Measurements from ENCODE around the gene COL27A1.

COL27A1 gene

DNA sequence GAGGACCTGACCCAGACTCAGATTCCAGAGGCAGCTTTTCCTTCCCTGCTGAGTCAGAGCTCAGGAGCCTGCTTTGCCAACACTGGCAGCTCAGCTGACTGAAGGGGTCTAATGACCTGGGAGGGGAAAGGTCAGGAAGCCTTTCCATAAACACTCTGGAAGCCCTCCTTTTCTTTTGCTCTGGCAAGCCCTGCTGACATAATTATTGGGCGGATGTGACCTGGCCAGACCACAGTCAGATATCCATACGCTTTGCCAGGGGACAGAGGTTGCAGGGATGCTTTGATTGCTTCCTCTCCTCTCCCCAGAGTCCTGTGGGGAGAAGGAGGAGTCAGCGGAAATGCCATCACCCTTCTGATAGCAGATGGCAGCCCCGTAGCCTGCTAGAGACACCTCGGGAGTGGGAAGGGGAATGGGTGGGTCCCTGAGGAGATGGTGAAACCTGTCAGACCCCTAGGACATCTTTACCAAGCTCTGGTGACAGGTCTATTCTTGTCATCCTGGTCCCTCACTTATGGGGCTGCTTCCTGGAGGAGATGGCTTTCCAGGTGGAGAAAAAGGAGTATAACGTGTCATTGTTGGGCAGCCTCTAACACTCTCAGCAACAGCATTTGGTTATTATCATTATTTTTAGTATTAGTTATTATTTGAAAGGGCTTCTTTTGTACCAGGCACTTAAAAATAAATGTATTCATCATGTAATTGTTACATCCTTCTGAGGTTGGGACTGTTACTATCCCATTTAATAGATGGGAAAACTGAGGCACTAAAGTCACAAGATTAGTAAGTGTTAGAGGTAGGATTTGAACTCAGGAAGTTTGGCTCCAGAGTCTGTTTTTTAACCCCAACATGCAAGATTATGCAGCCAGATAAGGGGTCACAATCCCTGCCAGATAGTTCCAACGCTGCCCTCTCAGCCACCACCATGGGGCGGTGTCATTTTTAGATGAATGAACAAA, 11.6 kb downstream of the COL27A1 start:
- Histone ChIP-seq H3K9ac (ENCODE audit: low read depth, low read length) (no peak overlapping the region), H3K4me1 (ENCODE audit: control insufficient read depth, insufficient read depth, low read length) (peaks cover 33% of the 10 kb centered on the region), H3K9me3 (replicated peaks; ENCODE audit: low read length) (no peaks in the 10 kb centered on the region), H3K27me3 (ENCODE audit: control insufficient read depth, insufficient read depth, low read length) (no peaks in the 10 kb centered on the region), H3K4me3 (ENCODE audit: low read length) (no peak overlapping the region), H3K4me2 (ENCODE audit: low read length) (no peak overlapping the region), H3K36me3 (ENCODE audit: insufficient read depth, low read length) (peaks cover 9% of the 10 kb centered on the region)

DNA sequence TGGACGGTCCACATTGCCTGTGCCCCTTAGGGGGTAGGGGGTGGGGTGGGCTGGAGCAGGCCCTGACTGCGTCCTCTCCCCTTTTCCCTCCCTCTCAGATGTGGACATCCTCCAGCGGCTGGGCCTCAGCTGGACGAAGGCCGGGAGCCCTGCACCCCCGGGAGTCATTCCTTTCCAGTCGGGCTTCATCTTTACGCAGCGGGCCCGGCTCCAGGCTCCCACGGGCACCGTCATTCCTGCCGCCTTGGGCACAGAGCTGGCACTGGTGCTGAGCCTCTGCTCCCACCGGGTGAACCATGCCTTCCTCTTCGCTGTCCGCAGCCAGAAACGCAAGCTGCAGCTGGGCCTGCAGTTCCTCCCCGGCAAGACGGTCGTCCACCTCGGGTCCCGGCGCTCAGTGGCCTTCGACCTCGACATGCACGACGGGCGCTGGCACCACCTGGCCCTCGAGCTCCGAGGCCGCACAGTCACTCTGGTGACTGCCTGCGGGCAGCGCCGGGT, 12.3 kb downstream of the COL27A1 start:
- no peak overlapping the region for H3K9ac ChIP-seq (ENCODE audit: low read depth, low read length)
- H3K4me1 ChIP-seq (ENCODE audit: control insufficient read depth, insufficient read depth, low read length) = peaks cover 28% of the 10 kb centered on the region
- H3K36me3 ChIP-seq (ENCODE audit: insufficient read depth, low read length) = peaks cover 11% of the 10 kb centered on the region
- H3K27me3 ChIP-seq (ENCODE audit: control insufficient read depth, insufficient read depth, low read length) = no peaks in the 10 kb centered on the region
- H3K4me3 ChIP-seq (ENCODE audit: low read length) = no peak overlapping the region
- no peak overlapping the region for H3K4me2 ChIP-seq (ENCODE audit: low read length)
- H3K9me3 ChIP-seq (replicated peaks; ENCODE audit: low read length) = no peaks in the 10 kb centered on the region

DNA sequence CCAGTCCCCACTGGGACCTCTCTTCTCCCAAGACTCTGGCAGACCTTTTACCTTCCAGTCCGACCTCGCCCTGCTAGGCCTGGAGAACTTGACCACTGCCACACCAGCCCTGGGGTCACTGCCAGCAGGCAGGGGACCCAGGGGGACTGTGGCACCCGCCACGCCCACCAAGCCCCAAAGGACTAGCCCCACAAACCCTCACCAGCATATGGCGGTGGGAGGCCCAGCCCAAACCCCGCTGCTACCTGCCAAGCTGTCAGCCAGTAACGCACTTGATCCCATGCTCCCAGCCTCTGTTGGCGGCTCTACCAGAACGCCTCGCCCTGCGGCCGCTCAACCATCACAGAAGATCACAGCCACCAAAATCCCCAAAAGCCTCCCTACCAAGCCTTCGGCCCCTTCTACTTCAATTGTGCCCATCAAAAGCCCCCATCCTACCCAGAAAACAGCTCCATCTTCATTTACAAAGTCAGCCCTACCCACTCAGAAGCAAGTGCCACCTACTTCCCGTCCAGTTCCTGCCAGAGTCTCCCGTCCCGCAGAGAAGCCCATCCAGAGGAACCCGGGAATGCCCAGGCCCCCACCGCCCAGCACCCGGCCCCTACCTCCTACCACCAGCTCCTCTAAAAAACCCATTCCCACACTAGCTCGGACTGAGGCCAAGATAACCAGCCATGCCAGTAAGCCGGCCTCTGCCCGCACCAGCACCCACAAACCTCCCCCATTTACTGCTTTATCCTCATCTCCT, 13.1 kb downstream of the COL27A1 start:
- H3K9ac ChIP-seq (ENCODE audit: low read depth, low read length) = no peak overlapping the region
- H3K9me3 ChIP-seq (replicated peaks; ENCODE audit: low read length) = no peaks in the 10 kb centered on the region
- H3K27me3 ChIP-seq (ENCODE audit: control insufficient read depth, insufficient read depth, low read length) = no peaks in the 10 kb centered on the region
- no peak overlapping the region for H3K4me2 ChIP-seq (ENCODE audit: low read length)
- H3K36me3 ChIP-seq (ENCODE audit: insufficient read depth, low read length) = peaks cover 11% of the 10 kb centered on the region
- H3K4me3 ChIP-seq (ENCODE audit: low read length) = no peak overlapping the region
- peaks cover 23% of the 10 kb centered on the region for H3K4me1 ChIP-seq (ENCODE audit: control insufficient read depth, insufficient read depth, low read length)

DNA sequence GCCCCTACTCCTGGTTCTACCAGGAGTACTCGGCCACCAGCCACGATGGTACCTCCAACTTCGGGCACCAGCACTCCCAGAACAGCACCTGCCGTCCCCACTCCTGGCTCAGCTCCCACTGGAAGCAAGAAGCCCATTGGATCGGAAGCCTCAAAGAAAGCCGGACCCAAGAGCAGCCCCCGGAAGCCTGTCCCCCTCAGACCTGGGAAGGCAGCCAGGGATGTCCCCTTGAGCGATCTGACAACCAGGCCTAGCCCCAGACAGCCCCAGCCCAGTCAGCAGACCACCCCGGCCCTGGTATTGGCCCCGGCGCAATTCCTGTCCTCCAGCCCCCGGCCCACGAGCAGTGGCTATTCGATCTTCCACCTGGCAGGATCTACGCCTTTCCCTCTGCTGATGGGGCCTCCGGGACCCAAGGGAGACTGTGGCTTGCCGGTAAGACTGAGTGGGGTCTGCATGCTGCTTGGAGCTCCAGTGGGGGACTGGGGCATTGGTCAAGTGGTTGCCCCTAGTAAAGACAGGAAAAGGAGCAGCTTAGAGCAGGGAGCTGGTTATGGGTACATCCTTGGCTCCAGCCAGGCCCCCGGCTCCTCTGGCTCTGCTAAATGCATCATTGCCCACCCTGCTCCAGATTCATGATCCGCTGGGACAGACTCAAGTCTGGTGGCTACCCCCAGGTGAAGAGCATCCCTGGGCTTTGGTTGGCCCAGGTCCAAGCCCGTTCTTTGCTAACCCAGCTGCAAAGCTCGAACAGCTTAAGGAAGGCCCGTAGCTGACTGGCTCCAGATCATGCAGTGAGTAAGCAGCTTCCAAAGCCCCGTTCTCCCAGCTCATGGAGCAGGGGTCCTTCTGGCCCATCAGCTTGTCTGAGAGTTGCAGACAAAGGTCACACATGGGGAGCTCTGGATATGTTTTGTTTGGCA, 14.0 kb downstream of the COL27A1 start:
- H3K9me3 ChIP-seq (replicated peaks; ENCODE audit: low read length) = no peaks in the 10 kb centered on the region
- peaks cover 11% of the 10 kb centered on the region for H3K36me3 ChIP-seq (ENCODE audit: insufficient read depth, low read length)
- H3K27me3 ChIP-seq (ENCODE audit: control insufficient read depth, insufficient read depth, low read length) = no peaks in the 10 kb centered on the region
- peaks cover 17% of the 10 kb centered on the region for H3K4me1 ChIP-seq (ENCODE audit: control insufficient read depth, insufficient read depth, low read length)
- H3K4me2 ChIP-seq (ENCODE audit: low read length) = no peak overlapping the region
- H3K4me3 ChIP-seq (ENCODE audit: low read length) = no peak overlapping the region
- no peak overlapping the region for H3K9ac ChIP-seq (ENCODE audit: low read depth, low read length)

DNA sequence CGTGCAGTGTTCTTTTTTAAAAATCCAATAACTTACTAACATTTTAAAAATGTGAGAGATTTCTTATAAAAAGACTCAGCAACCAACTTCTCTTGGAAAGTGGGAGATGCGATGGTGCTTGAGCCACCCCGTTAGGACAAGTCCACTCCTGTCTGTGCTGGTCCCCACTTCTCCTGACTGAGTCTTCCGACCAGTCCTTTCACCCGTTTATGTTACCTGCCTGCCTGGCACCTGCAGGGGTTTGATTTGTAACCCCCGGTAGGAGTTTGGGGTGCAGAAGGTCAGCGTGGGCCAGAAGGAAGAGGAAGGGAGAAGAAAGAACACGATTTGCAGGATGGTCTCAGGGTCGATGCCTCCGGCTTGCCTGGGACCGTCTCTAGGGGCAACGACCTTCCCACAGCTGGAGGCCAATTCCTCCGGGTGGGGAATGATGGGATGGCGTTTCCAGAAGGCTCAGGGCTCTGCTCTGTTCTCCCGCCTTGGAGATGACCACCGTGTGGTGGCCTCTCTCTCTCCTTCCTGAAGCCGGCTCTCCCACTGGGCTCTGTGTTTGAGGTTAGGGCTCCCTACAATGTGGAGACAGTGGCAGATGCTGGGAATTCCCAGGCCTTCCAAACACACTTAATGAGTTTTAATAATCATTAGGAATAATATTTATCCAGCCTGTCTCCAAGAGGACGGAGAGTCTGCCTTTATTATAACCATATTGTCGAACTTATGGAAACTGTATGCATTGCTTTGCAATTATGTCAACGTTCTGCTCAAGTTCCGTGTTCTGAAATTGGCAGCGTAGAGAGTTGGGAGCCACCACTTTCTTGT, 14.8 kb downstream of the COL27A1 start:
- no peaks in the 10 kb centered on the region for H3K27me3 ChIP-seq (ENCODE audit: control insufficient read depth, insufficient read depth, low read length)
- no peak overlapping the region for H3K4me3 ChIP-seq (ENCODE audit: low read length)
- H3K36me3 ChIP-seq (ENCODE audit: insufficient read depth, low read length) = peaks cover 11% of the 10 kb centered on the region
- no peak overlapping the region for H3K9ac ChIP-seq (ENCODE audit: low read depth, low read length)
- no peak overlapping the region for H3K4me2 ChIP-seq (ENCODE audit: low read length)
- no peaks in the 10 kb centered on the region for H3K9me3 ChIP-seq (replicated peaks; ENCODE audit: low read length)
- H3K4me1 ChIP-seq (ENCODE audit: control insufficient read depth, insufficient read depth, low read length) = peaks cover 24% of the 10 kb centered on the region

DNA sequence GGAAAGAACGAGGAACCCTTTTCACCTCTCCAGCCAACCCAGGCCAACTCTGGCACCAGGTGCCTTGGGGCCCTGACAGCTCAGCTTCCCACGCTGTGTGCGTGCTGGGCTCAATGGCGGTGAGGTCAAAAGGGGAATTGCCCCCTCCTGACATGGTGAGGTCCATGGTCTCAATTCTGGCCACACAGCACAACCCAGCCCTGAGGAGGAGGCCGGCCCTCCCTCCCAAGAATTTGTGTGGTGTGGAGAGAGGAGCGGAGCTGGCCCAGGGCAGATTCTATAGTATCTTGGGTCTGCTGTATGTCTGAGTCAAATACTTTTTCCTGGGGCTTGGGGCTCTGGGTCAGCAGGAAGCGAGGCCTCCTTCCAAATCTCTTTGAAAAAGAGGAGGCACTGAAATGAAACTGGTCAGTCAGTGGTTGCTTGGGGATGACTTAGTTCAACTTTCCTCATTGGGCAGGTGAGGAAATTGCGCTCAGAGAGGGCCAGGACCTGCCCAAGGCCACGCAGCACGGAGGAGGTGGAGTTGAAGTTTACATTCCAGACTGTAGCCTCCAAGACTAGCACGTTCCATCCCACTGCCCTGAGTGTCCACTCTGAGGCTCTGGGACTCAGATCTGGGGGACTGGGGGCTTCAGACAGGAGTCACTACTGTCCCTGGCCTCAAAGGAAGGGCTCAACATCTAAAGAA, 15.6 kb downstream of the COL27A1 start:
- H3K4me2 ChIP-seq (ENCODE audit: low read length) = no peak overlapping the region
- H3K27me3 ChIP-seq (ENCODE audit: control insufficient read depth, insufficient read depth, low read length) = no peaks in the 10 kb centered on the region
- H3K4me1 ChIP-seq (ENCODE audit: control insufficient read depth, insufficient read depth, low read length) = peaks cover 31% of the 10 kb centered on the region

DNA sequence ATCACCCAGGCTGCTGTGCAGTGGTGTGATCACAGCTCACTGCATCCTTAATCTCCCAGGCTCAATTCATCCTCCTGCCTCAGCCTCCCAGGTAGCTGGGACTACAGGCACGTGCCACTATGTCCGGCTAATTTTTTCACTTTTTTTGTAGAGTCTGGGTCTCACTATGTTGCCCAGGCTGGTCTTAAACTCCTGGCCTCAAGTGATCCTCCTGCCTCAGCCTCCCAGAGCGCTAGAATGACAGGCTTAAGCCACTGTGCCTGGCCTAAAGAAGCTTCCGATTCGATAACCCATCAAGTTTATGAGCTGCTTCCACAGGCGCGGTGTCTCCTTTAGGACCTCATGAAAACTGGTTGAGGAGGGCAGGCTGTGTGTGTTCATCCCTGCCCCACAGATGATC, 16.2 kb downstream of the COL27A1 start:
- Histone ChIP-seq H3K4me1 (ENCODE audit: control insufficient read depth, insufficient read depth, low read length) (peaks cover 29% of the 10 kb centered on the region), H3K4me2 (ENCODE audit: low read length) (no peak overlapping the region), H3K9me3 (replicated peaks; ENCODE audit: low read length) (no peaks in the 10 kb centered on the region), H3K9ac (ENCODE audit: low read depth, low read length) (no peak overlapping the region), H3K27me3 (ENCODE audit: control insufficient read depth, insufficient read depth, low read length) (no peaks in the 10 kb centered on the region), H3K4me3 (ENCODE audit: low read length) (no peak overlapping the region), H3K36me3 (ENCODE audit: insufficient read depth, low read length) (peaks cover 11% of the 10 kb centered on the region)

More for the DNA sequence above, 15.6 kb downstream of the COL27A1 start:
- Histone ChIP-seq H3K36me3 (ENCODE audit: insufficient read depth, low read length) (peaks cover 11% of the 10 kb centered on the region), H3K9ac (ENCODE audit: low read depth, low read length) (no peak overlapping the region), H3K9me3 (replicated peaks; ENCODE audit: low read length) (no peaks in the 10 kb centered on the region), H3K4me3 (ENCODE audit: low read length) (no peak overlapping the region)

DNA sequence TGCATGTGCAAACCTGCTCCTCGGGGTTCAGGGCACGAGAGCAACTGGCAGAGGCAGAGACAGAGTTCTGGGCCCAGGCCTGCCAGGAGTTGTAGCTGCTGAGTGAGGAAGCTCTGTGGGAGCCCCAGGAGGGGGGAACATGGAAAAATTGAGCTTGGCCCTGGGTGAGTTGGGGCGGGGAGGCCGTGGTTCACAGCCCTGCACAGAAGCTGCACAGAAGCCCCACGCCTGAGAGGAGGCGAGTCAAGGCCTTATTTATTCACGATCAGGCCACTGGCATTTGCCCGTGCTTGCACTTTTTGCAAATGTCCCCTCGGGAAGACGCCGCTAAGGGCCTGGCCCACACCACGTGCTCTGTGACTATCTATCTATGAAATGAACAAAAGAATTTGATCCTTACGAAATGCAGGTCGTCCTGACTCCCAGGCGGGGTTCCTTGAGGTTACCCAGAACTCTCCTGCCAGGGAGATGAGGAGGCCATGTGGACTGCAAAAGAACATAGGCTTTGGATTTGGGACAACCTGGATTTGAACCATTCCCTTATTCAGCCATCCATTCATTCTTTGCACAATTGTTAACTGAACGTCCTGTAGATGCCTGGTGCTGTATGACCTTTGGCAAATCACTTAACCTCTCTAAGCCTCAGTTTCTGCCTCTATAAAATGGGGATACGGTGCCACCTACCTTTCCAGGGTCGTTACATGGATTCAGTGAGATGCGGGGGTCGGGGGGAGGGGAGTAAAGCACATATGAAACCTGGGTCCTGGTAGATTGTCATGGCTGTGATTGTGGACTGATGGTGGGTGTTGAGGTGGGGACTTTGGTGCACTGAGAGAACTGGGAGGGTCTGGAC, 17.9 kb downstream of the COL27A1 start:
- peaks cover 44% of the 10 kb centered on the region for H3K4me1 ChIP-seq (ENCODE audit: control insufficient read depth, insufficient read depth, low read length)
- H3K9ac ChIP-seq (ENCODE audit: low read depth, low read length) = no peak overlapping the region
- no peak overlapping the region for H3K4me2 ChIP-seq (ENCODE audit: low read length)
- no peaks in the 10 kb centered on the region for H3K27me3 ChIP-seq (ENCODE audit: control insufficient read depth, insufficient read depth, low read length)
- no peak overlapping the region for H3K4me3 ChIP-seq (ENCODE audit: low read length)
- H3K9me3 ChIP-seq (replicated peaks; ENCODE audit: low read length) = no peaks in the 10 kb centered on the region
- H3K36me3 ChIP-seq (ENCODE audit: insufficient read depth, low read length) = peaks cover 5% of the 10 kb centered on the region

DNA sequence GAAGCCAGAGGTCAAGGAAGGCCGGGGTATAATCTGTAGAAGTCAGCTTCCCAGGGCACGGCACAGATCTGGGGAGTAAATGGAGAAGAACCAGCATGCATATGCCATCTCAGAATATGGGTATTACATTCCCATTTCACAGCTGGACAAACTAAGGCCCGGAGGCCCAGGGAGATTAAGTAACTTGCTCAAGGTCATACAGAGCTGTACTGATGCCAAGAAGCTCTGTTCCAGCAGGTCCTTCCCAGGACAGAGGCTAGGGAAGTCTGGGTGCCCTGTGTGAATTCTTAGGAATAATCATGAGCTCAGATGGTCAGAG, 19.2 kb downstream of the COL27A1 start:
- H3K27me3 ChIP-seq (ENCODE audit: control insufficient read depth, insufficient read depth, low read length) = no peaks in the 10 kb centered on the region
- H3K4me3 ChIP-seq (ENCODE audit: low read length) = no peak overlapping the region
- H3K9me3 ChIP-seq (replicated peaks; ENCODE audit: low read length) = no peaks in the 10 kb centered on the region
- H3K36me3 ChIP-seq (ENCODE audit: insufficient read depth, low read length) = peaks cover 7% of the 10 kb centered on the region
- H3K9ac ChIP-seq (ENCODE audit: low read depth, low read length) = peak overlapping the region; percentile 74
- H3K4me2 ChIP-seq (ENCODE audit: low read length) = peak overlapping the region; percentile 55
- peaks cover 47% of the 10 kb centered on the region for H3K4me1 ChIP-seq (ENCODE audit: control insufficient read depth, insufficient read depth, low read length)

All from skeletal muscle satellite cell (primary cell).